Fibroblast of lung (primary cell): ENCODE data around the gene HLA-DMA. TPM values are rescaled to one million over a fixed set of nuclear protein-coding genes. Genes with fewer than 3 reads are reported as not detected.

Source experiments
- DNase-seq, 2 donors: peaks; one replicate each; pipeline versions ENCODE4 v3.0.0 to v3.0.0-alpha.2; 2010; ENCODE audit warnings: low read depth in 2 of 2
- H2AFZ ChIP-seq: 2 replicates; pipeline ENCODE4 v1.5.1; 2012; ENCODE audit warnings: low read length, control low read depth, inconsistent platforms
- H3K27ac ChIP-seq: 2 replicates; pipeline ENCODE4 v1.5.1; 2011; ENCODE audit warnings: low read length, control low read depth; ENCODE audit not compliant: insufficient read depth
- H3K27me3 ChIP-seq: 2 replicates; pipeline ENCODE4 v1.5.1; 2011; ENCODE audit warnings: mild to moderate bottlenecking, low read length; ENCODE audit not compliant: control insufficient read depth, insufficient read depth
- H3K36me3 ChIP-seq: 2 replicates; pipeline ENCODE4 v1.5.1; 2011; ENCODE audit warnings: low read length; ENCODE audit not compliant: control insufficient read depth, insufficient read depth
- H3K4me1 ChIP-seq: 2 replicates; pipeline ENCODE4 v1.5.1; 2011; ENCODE audit warnings: low read length; ENCODE audit not compliant: control insufficient read depth, insufficient read depth; ENCODE audit errors: extremely low read depth
- H3K4me2 ChIP-seq: 2 replicates; pipeline ENCODE4 v1.5.1; 2011; ENCODE audit warnings: low read length, control low read depth; ENCODE audit not compliant: insufficient read depth; ENCODE audit errors: extremely low read depth
- H3K4me3 ChIP-seq, 4 experiments: fragments of 200-600 bp in 1 of 4; sonication (generic) in 1 of 4; replicated peaks in 1 of 4; 2 replicates each; pipeline ENCODE4 v1.5.1; 2011 to 2016; ENCODE audit warnings: low read length in 4 of 4, low read depth in 3 of 4, mild to moderate bottlenecking in 3 of 4, control low read depth in 2 of 4, inconsistent platforms in 1 of 4, mixed read lengths in 1 of 4; ENCODE audit not compliant: insufficient read depth in 1 of 4; ENCODE audit errors: control extremely low read depth in 1 of 4
- H3K79me2 ChIP-seq: 2 replicates; pipeline ENCODE4 v1.5.1; 2012; ENCODE audit warnings: mild to moderate bottlenecking, low read length, inconsistent platforms; ENCODE audit not compliant: control insufficient read depth, insufficient read depth
- H3K9ac ChIP-seq: 2 replicates; pipeline ENCODE4 v1.5.1; 2011; ENCODE audit warnings: mild to moderate bottlenecking, low read length, control low read depth; ENCODE audit not compliant: insufficient read depth
- H3K9me3 ChIP-seq: 2 replicates; pipeline ENCODE4 v1.5.1; 2012; ENCODE audit warnings: low read depth, low read length; ENCODE audit not compliant: control insufficient read depth, insufficient read depth
- H4K20me1 ChIP-seq: 2 replicates; pipeline ENCODE4 v1.5.1; 2011; ENCODE audit warnings: low read length; ENCODE audit not compliant: control insufficient read depth, insufficient read depth; ENCODE audit errors: extremely low read depth
- EZH2 ChIP-seq: IDR thresholded peaks from 2 replicates; pipeline ENCODE4 v1.5.1; 2012; ENCODE audit warnings: low read length, control low read depth, mild to moderate bottlenecking; ENCODE audit errors: missing control alignments
- polyA plus RNA-seq, 2 donors: library from polyadenylated mRNA; depleted of rRNA in 1 of 2; stranded (reverse) in 1 of 2; unstranded in 1 of 2; fragments of >200 nt; gene quantifications; 2 replicates each; pipeline ENCODE4 v1.2.1, GENCODE V29; 2011 to 2012; ENCODE audit warnings: missing spikeins in 1 of 2
- total RNA-seq: library from RNA; depleted of rRNA; stranded (reverse); fragments of >200 nt; gene quantifications from 2 replicates; pipeline ENCODE4 v1.2.1, GENCODE V29; 2014
- TF ChIP-seq, protein P1 (sequence below), 2 donors: IDR thresholded peaks in 1 of 2; conservative IDR thresholded peaks in 1 of 2; 1 replicate in 1 of 2; 2 replicates in 1 of 2; pipeline ENCODE4 v1.5.1; 2011 to 2012; ENCODE audit warnings: low read length in 2 of 2, control low read depth in 1 of 2, inconsistent platforms in 1 of 2, low read depth in 1 of 2, mild to moderate bottlenecking in 1 of 2

HLA-DMA gene
- total and polyA plus RNA-seq, 2 donors (not counting 1 experiment from before 2014, with no cell fraction given), result 7.1 to 12.1 TPM

DNA sequence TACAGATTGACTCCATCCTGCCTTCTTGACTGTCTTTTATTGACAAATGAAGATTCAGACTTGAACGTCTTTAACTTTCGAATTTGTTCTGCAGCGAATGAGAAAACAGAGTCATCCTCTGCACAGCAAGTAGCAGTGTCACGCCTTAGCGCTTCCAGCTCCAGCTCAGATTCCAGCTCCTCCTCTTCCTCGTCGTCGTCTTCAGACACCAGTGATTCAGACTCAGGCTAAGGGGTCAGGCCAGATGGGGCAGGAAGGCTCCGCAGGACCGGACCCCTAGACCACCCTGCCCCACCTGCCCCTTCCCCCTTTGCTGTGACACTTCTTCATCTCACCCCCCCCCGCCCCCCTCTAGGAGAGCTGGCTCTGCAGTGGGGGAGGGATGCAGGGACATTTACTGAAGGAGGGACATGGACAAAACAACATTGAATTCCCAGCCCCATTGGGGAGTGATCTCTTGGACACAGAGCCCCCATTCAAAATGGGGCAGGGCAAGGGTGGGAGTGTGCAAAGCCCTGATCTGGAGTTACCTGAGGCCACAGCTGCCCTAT is 27.7 kb upstream of the HLA-DMA start:
- Histone ChIP-seq H3K4me1 (peaks cover 5% of the 10 kb centered on the region), H3K36me3 (peaks cover 31% of the 10 kb centered on the region), H3K4me3 (no peak overlapping the region), H2AFZ (no peak overlapping the region), H3K27ac (no peak overlapping the region), H3K4me2 (no peak overlapping the region), H4K20me1 (peaks cover 7% of the 10 kb centered on the region), H3K9me3 (no peaks in the 10 kb centered on the region), H3K79me2 (peaks cover 41% of the 10 kb centered on the region), H3K27me3 (no peaks in the 10 kb centered on the region), H3K9ac (no peak overlapping the region)
- TF ChIP-seq, protein P1, sequence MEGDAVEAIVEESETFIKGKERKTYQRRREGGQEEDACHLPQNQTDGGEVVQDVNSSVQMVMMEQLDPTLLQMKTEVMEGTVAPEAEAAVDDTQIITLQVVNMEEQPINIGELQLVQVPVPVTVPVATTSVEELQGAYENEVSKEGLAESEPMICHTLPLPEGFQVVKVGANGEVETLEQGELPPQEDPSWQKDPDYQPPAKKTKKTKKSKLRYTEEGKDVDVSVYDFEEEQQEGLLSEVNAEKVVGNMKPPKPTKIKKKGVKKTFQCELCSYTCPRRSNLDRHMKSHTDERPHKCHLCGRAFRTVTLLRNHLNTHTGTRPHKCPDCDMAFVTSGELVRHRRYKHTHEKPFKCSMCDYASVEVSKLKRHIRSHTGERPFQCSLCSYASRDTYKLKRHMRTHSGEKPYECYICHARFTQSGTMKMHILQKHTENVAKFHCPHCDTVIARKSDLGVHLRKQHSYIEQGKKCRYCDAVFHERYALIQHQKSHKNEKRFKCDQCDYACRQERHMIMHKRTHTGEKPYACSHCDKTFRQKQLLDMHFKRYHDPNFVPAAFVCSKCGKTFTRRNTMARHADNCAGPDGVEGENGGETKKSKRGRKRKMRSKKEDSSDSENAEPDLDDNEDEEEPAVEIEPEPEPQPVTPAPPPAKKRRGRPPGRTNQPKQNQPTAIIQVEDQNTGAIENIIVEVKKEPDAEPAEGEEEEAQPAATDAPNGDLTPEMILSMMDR (conservative IDR thresholded peaks at IDR 0.05 in 1 of 2, IDR thresholded peaks at IDR 0.05 in 1 of 2; ENCODE audit: low read depth in 1 of 2, low read length in 2 of 2), result no peak
- no peak for TF ChIP-seq EZH2
- no peak for DNase-seq

- Histone ChIP-seq H2AFZ (no peak overlapping the region), H3K27ac (no peak overlapping the region), H3K4me1 (peaks cover 5% of the 10 kb centered on the region), H3K4me2 (no peak overlapping the region), H3K9ac (no peak overlapping the region), H3K27me3 (no peaks in the 10 kb centered on the region), H3K36me3 (peaks cover 32% of the 10 kb centered on the region), H3K79me2 (peaks cover 48% of the 10 kb centered on the region), H3K9me3 (no peaks in the 10 kb centered on the region), H3K4me3 (no peak overlapping the region), H4K20me1 (peaks cover 13% of the 10 kb centered on the region)
- DNase-seq, result no peak
- TF ChIP-seq, protein P1 (conservative IDR thresholded peaks at IDR 0.05 in 1 of 2, IDR thresholded peaks at IDR 0.05 in 1 of 2; ENCODE audit: low read depth in 1 of 2, low read length in 2 of 2), result no peak
- no peak for TF ChIP-seq EZH2
Observed at GRCh38 chr6:32979720-32980487, 27.0 kb upstream of the HLA-DMA start.

DNA sequence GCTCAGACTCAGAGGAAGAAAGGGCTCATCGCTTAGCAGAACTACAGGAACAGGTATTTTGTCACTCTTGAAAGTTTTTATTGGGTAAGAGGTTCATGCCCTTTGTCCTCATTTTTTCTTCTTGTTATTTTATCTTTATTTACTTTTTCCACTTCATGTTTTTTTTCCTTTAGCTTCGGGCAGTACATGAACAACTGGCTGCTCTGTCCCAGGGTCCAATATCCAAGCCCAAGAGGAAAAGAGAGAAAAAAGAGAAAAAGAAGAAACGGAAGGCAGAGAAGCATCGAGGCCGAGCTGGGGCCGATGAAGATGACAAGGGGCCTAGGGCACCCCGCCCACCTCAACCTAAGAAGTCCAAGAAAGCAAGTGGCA is 25.0 kb upstream of the HLA-DMA start:
- H3K27me3 ChIP-seq, result no peaks in the 10 kb centered on the region
- no peaks in the 10 kb centered on the region for H3K9me3 ChIP-seq
- H3K4me2 ChIP-seq, result no peak overlapping the region
- H2AFZ ChIP-seq, result no peak overlapping the region
- H3K9ac ChIP-seq, result no peak overlapping the region
- H3K79me2 ChIP-seq, result peaks cover 67% of the 10 kb centered on the region
- no peak for DNase-seq
- H3K4me1 ChIP-seq, result peaks cover 5% of the 10 kb centered on the region
- no peak overlapping the region for H3K27ac ChIP-seq
- TF ChIP-seq, protein P1 (conservative IDR thresholded peaks at IDR 0.05 in 1 of 2, IDR thresholded peaks at IDR 0.05 in 1 of 2; ENCODE audit: low read depth in 1 of 2, low read length in 2 of 2), result no peak
- no peak for TF ChIP-seq EZH2
- peaks cover 43% of the 10 kb centered on the region for H3K36me3 ChIP-seq
- H3K4me3 ChIP-seq, result no peak overlapping the region
- H4K20me1 ChIP-seq, result peaks cover 17% of the 10 kb centered on the region
